Measurements from ENCODE around the gene TBX19. TPM values are rescaled to one million over a fixed set of nuclear protein-coding genes. Genes with fewer than 3 reads are reported as not detected.
"Not testable (repeated sequence)": the region's sequence is repeated elsewhere in the genome, so short reads cannot be mapped to it uniquely, and the experiment has no call there.

TBX19 gene
- total RNA-seq, 1 experiment from 2014 or later = 2.7 TPM

DNA sequence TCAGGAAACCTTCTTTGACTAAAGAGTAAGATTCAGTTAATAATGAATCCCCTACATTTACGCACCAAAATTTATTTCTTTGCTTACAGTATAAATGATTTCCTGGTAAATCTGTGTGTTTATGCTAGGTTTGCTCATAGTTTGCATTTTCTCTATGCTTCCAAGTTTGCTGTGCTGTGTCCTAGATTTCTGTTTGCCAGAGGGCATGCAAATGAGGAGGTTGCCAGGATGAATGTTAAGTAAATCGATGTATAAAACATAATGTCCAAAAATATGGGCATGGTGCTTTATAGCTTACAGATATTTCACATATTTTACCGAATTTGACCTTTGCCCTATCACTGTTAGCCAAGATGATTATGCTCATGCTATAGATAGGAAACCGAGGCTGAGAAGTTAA lies 63.8 kb downstream of the TBX19 start:
- no peak for DNase-seq
- no peak overlapping the region for H3K4me3 ChIP-seq (ENCODE audit: insufficient read depth, low read depth, low read length)
- H3K36me3 ChIP-seq (replicated peaks; ENCODE audit: control insufficient read depth, insufficient read depth, low read length) = no peaks in the 10 kb centered on the region
- no peaks in the 10 kb centered on the region for H3K27me3 ChIP-seq (ENCODE audit: control insufficient read depth, insufficient read depth, low read length)

DNA sequence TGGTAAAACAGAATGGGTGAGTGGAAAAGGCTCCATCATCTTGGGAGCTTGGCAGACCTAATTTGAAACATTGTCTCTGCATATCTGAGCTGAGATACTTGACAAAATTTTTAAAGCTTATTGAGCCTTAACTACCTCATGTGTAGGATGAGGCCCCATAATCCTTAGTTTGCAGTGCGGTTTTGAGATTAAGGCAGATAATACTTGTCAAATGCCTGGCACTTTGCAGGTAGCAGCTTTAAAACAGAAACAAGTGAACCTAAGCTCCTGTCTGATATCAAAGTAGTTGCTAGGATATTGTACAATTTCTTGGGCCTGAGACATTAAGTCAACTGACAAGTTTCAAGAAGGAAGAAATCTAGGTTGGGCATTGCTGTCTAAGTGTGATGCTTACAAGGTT lies 65.3 kb downstream of the TBX19 start:
- no peaks in the 10 kb centered on the region for H3K36me3 ChIP-seq (replicated peaks; ENCODE audit: control insufficient read depth, insufficient read depth, low read length)
- no peaks in the 10 kb centered on the region for H3K27me3 ChIP-seq (ENCODE audit: control insufficient read depth, insufficient read depth, low read length)
- H3K4me3 ChIP-seq (ENCODE audit: insufficient read depth, low read depth, low read length) = no peak overlapping the region
- DNase-seq = no peak

DNA sequence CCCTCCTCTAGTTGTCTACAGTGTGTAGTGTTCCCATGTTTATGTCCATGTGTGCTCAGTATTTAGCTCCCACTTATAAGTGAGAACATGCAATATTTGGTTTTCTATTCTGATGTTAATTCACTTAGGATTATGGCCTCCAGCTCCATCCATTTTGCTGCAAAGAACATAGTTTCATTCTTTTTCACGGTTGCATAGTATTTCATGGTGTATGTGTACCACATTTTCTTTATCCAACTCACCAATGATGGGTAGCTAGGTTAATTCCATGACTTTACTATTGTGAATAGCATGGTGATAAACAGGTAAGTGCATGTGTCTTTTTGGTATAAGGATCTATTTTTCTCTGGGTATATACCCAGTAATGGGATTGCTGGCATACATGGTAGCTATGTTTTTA lies 67.0 kb downstream of the TBX19 start:
- Histone ChIP-seq H3K36me3 (replicated peaks; ENCODE audit: control insufficient read depth, insufficient read depth, low read length) (no peaks in the 10 kb centered on the region), H3K4me3 (ENCODE audit: insufficient read depth, low read depth, low read length) (no peak overlapping the region), H3K27me3 (ENCODE audit: control insufficient read depth, insufficient read depth, low read length) (no peaks in the 10 kb centered on the region)
- no peak for DNase-seq

DNA sequence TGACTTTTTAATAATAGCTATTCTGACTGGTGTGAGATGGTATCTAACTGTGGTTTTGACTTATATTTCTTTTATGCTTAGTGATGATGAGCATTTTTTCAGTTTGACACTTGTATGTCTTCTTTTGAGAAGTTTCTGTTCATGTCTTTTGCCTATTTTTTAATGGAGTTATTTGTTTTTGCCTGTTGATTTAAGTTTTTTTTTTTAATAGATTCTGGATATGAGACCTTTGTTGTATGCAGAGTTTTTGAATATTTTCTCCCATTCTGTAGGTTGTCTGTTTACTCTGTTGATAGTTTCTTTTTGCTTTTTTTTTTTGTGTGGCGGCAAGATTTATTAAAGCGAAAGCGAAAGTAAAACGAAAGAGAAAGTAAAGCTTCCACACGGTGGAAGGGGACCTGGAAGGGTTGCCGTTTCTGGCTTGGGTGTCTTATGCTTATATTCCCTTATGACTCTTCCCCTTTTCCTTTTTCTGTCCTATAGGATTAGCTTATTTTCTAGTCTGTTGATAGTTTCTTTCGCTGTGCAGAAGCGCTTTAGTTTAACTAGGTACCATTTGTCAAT lies 67.6 kb downstream of the TBX19 start:
- no peaks in the 10 kb centered on the region for H3K27me3 ChIP-seq (ENCODE audit: control insufficient read depth, insufficient read depth, low read length)
- no peaks in the 10 kb centered on the region for H3K36me3 ChIP-seq (replicated peaks; ENCODE audit: control insufficient read depth, insufficient read depth, low read length)
- no peak overlapping the region for H3K4me3 ChIP-seq (ENCODE audit: insufficient read depth, low read depth, low read length)
- DNase-seq = no peak

DNA sequence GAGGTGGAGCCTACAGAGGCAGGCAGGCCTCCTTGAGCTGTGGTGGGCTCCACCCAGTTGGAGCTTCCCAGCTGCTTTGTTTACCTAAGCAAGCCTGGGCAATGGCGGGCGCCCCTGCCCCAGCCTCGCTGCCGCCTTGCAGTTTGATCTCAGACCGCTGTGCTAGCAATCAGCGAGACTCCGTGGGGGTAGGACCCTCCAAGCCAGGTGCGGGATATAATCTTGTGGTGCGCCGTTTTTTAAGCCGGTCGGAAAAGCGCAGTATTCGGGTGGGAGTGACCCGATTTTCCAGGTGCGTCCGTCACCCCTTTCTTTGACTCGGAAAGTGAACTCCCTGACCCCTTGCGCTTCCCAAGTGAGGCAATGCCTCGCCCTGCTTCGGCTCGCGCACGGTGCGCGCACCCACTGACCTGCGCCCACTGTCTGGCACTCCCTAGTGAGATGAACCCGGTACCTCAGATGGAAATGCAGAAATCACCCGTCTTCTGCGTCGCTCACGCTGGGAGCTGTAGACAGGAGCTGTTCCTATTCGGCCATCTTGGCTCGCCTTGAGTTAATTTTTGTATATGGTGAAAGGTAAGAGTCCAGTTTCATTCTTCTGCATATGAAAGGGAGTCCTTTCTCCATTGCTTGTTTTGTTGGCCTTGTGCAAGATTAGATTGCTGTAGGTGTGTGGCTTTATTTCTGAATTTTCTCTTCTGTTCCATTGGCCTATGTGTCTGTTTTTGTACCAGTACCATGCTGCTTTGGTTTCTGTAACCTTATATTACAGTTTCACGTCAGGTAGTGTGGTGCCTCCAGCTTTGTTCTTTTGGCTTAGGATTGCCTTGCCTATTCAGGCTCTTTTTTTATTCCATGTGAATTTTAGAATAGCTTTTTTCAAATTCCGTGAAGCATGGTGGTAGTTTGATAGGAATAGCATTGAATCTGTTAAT lies 73.9 kb downstream of the TBX19 start:
- not testable (repeated sequence) for H3K27me3 ChIP-seq (ENCODE audit: control insufficient read depth, insufficient read depth, low read length); DNase-seq; H3K36me3 ChIP-seq (replicated peaks; ENCODE audit: control insufficient read depth, insufficient read depth, low read length)
- peak overlapping the region; percentile 22 for H3K4me3 ChIP-seq (ENCODE audit: insufficient read depth, low read depth, low read length)

DNA sequence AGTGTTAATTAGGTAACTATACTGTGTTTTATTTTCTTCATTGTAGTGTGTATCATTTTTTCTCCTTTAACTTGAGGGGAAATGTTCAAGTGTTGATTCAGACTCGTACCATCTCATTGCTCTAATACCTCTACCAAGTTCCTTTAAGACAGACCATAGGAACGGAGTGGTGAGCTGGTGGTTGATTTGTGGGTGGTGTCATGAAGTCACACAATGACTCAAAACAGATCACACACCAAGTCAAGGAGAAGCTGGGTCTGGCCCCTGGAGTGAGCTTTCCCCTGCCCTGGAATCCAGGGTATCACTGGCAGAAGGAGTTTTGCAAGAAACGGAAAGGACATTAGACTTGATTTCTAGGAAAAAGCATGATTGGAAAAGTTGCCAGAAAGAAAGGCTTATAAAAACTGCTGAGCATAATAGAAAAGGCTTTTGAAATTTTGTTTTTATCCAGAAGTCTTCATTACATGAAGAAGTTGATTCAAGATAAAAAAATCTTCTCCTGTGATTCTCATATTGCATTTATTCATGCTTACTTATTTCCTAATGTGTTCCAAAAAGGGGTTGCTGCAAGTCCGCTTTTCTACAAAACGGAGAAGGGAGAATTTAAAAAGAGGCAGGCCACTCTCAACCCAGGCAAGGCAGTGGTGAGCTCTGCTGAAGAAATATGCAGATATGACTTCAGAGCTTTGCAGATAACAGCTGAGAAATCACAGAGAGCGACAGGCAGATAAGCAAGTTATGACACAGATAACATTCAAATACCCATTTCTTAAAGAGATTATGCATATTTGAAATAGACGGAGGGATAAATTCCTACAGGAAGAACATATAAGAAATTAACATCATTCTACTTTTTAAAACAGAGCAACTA lies 79.7 kb downstream of the TBX19 start:
- no peak for DNase-seq
- Histone ChIP-seq H3K27me3 (ENCODE audit: control insufficient read depth, insufficient read depth, low read length) (no peaks in the 10 kb centered on the region), H3K4me3 (ENCODE audit: insufficient read depth, low read depth, low read length) (no peak overlapping the region)

DNA sequence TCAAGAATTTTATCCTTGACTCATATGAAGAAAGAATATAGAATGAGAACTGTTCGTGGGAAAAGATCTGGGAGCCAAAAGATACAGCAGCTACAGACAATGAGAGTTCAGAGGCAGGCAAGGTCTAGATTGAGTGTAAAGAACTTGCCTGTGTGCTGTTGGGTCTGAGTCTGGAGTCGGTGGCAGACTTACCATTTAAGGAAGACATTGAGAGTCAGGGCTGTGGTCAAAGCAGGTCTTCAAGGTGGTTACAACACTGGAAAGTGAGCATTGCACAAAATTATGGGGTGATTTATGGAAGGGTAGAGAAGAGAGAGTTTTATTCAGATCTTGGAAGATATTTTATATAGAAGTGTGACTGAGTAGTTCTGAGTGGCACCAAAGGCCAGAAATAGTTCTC lies 80.6 kb downstream of the TBX19 start:
- no peaks in the 10 kb centered on the region for H3K27me3 ChIP-seq (ENCODE audit: control insufficient read depth, insufficient read depth, low read length)
- no peaks in the 10 kb centered on the region for H3K36me3 ChIP-seq (replicated peaks; ENCODE audit: control insufficient read depth, insufficient read depth, low read length)
- DNase-seq = no peak
- H3K4me3 ChIP-seq (ENCODE audit: insufficient read depth, low read depth, low read length) = no peak overlapping the region

More for the DNA sequence above, 79.7 kb downstream of the TBX19 start:
- H3K36me3 ChIP-seq (replicated peaks; ENCODE audit: control insufficient read depth, insufficient read depth, low read length) = no peaks in the 10 kb centered on the region

DNA sequence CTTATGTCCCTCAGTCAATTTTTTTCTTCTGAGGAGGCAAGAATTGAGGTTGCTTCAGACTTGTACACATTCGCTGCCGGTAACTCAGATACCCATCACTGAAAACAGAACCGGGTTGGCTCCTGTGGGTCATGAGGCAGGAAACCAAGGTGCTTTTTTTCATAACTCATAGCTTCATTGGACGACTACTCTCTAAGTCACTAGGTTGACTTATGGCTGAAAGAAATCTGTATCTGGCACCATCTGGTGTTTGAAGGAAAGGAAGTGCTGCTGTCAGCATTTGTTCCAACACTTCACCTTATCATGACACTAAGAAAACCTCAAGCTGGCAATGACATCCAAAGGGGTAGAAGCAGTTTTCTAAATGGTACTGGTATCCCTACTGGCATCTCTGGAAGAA lies 82.3 kb downstream of the TBX19 start:
- Histone ChIP-seq H3K4me3 (ENCODE audit: insufficient read depth, low read depth, low read length) (no peak overlapping the region), H3K36me3 (replicated peaks; ENCODE audit: control insufficient read depth, insufficient read depth, low read length) (no peaks in the 10 kb centered on the region), H3K27me3 (ENCODE audit: control insufficient read depth, insufficient read depth, low read length) (no peaks in the 10 kb centered on the region)
- no peak for DNase-seq

Other genes with a start within 250 kb of the TBX19 start
- gene GPR161, start 143.9 kb upstream of the TBX19 start, total RNA-seq (2014; rRNA removed; shearing (Covaris generic)) = 16.6 and 20.4 TPM in 2 replicates
- gene TIPRL, start 101.9 kb upstream of the TBX19 start, total RNA-seq (2014; rRNA removed; shearing (Covaris generic)) = 39.1 and 44.5 TPM in 2 replicates
- gene SFT2D2, start 54.9 kb upstream of the TBX19 start, total RNA-seq (2014; rRNA removed; shearing (Covaris generic)) = 10.0 and 14.6 TPM in 2 replicates

Measured in H7 (cell line).